Sigmoid colon (tissue), 3 donors: Measurements from ENCODE around the gene FUBP3.

Source experiments
- CTCF ChIP-seq, 4 experiments: fragments of 450-650 bp in 3 of 4; fragments of 200-600 bp in 1 of 4; IDR thresholded peaks; one replicate each; pipeline ENCODE4 v1.5.1; 2016 to 2019; ENCODE audit warnings: antibody characterized with exemption in 4 of 4, mild to moderate bottlenecking in 3 of 4, moderate library complexity in 2 of 4
- POLR2A ChIP-seq, 2 donors: fragments of 450-650 bp; IDR thresholded peaks; one replicate each; pipeline ENCODE4 v1.6.1; 2016; ENCODE audit warnings: antibody characterized with exemption in 2 of 2, mild to moderate bottlenecking in 2 of 2, moderate library complexity in 2 of 2

GRCh38 chr9:130667120-130667435 is 87.7 kb downstream of the FUBP3 start:
- TF ChIP-seq CTCF (IDR thresholded peaks at IDR 0.05) = no peak
- no peak for TF ChIP-seq POLR2A (IDR thresholded peaks at IDR 0.05)
